ENCODE data around the gene TNFAIP8L3. TPM values are rescaled to one million over a fixed set of nuclear protein-coding genes. Genes with fewer than 3 reads are reported as not detected.
"Not testable (repeated sequence)": the region's sequence is repeated elsewhere in the genome, so short reads cannot be mapped to it uniquely, and the experiment has no call there.

Gene TNFAIP8L3
- total RNA-seq, 1 experiment from 2014 or later = 1.8 TPM

GRCh38 chr15:51062736-51063135, 32.0 kb downstream of the TNFAIP8L3 start:
- no peak for DNase-seq (ENCODE audit: low read depth)

GRCh38 chr15:51060030-51060673, 34.6 kb downstream of the TNFAIP8L3 start:
- no peak for DNase-seq (ENCODE audit: low read depth)

GRCh38 chr15:51054535-51054934, 40.2 kb downstream of the TNFAIP8L3 start:
- DNase-seq (ENCODE audit: low read depth) = no peak

- DNase-seq (ENCODE audit: low read depth) = no peak
Measured at GRCh38 chr15:51053571-51053970, 41.1 kb downstream of the TNFAIP8L3 start.

GRCh38 chr15:51051776-51052175, 42.9 kb downstream of the TNFAIP8L3 start:
- no peak for DNase-seq (ENCODE audit: low read depth)

GRCh38 chr15:51049081-51049480, 45.6 kb downstream of the TNFAIP8L3 start:
- no peak for DNase-seq (ENCODE audit: low read depth)

- DNase-seq (ENCODE audit: low read depth) = no peak
Measured at GRCh38 chr15:51048308-51048707, 46.4 kb downstream of the TNFAIP8L3 start.

GRCh38 chr15:51046799-51047449, 47.8 kb downstream of the TNFAIP8L3 start:
- no peak for DNase-seq (ENCODE audit: low read depth)

GRCh38 chr15:51046016-51046415, 48.7 kb downstream of the TNFAIP8L3 start:
- DNase-seq (ENCODE audit: low read depth) = no peak

GRCh38 chr15:51044037-51044727, 50.5 kb downstream of the TNFAIP8L3 start:
- DNase-seq (ENCODE audit: low read depth) = no peak

- DNase-seq (ENCODE audit: low read depth) = no peak
Measured at GRCh38 chr15:51038974-51039319, 55.8 kb downstream of the TNFAIP8L3 start.

GRCh38 chr15:51038162-51038973, 56.3 kb downstream of the TNFAIP8L3 start:
- no peak for DNase-seq (ENCODE audit: low read depth)

GRCh38 chr15:51037474-51037873, 57.2 kb downstream of the TNFAIP8L3 start:
- DNase-seq (ENCODE audit: low read depth) = not testable (repeated sequence)

- DNase-seq (ENCODE audit: low read depth) = peak; percentile 85
Measured at GRCh38 chr15:51030649-51031316, 63.9 kb downstream of the TNFAIP8L3 start.

- DNase-seq (ENCODE audit: low read depth) = no peak
Measured at GRCh38 chr15:51025454-51025846, 69.3 kb downstream of the TNFAIP8L3 start.

- DNase-seq (ENCODE audit: low read depth) = no peak
Measured at GRCh38 chr15:51024735-51025453, 69.8 kb downstream of the TNFAIP8L3 start.

GRCh38 chr15:51023499-51023898, 71.2 kb downstream of the TNFAIP8L3 start:
- DNase-seq (ENCODE audit: low read depth) = no peak

- no peak for DNase-seq (ENCODE audit: low read depth)
Measured at GRCh38 chr15:51022206-51022605, 72.5 kb downstream of the TNFAIP8L3 start.

- no peak for DNase-seq (ENCODE audit: low read depth)
Measured at GRCh38 chr15:51016615-51017014, 78.1 kb downstream of the TNFAIP8L3 start.

GRCh38 chr15:51011212-51011611, 83.5 kb downstream of the TNFAIP8L3 start:
- DNase-seq (ENCODE audit: low read depth) = no peak
